SU-DHL-6 (cell line): ENCODE results near the gene HBZ.

Experiments
- CTCF ChIP-seq: fragments of 200-600 bp; sonication (generic); IDR thresholded peaks from one replicate; pipeline ENCODE4 v1.5.1; 2017; ENCODE audit warnings: antibody characterized with exemption, mild to moderate bottlenecking, low read length, moderate library complexity; ENCODE audit not compliant: insufficient read depth, poor library complexity, severe bottlenecking
- EZH2phosphoT487 ChIP-seq: fragments of 200-600 bp; sonication (generic), shearing (Covaris generic); conservative IDR thresholded peaks from 2 replicates; pipeline ENCODE4 v1.6.1; 2018; ENCODE audit warnings: mild to moderate bottlenecking, antibody characterized with exemption, low read length, moderate library complexity, mixed read lengths

- TF ChIP-seq CTCF, result no peak
- TF ChIP-seq EZH2phosphoT487, result no peak
Measured at GRCh38 chr16:193441-193840, 41.0 kb downstream of the HBZ start.
